DOHH2 (cell line): Measurements from ENCODE around the gene IL6R.

ENCODE experiments used
- H3F3A ChIP-seq: fragments of 200-600 bp; sonication (generic), shearing (Covaris generic); 2 replicates; pipeline ENCODE4 v1.6.0; 2016; ENCODE audit warnings: antibody characterized with exemption, mild to moderate bottlenecking; ENCODE audit not compliant: control insufficient read depth, insufficient read depth
- H3K27ac ChIP-seq: fragments of 200-600 bp; sonication (generic); 2 replicates; pipeline ENCODE4 v1.5.1; 2014; ENCODE audit warnings: low read depth, mild to moderate bottlenecking, low read length, moderate library complexity
- H3K27me3 ChIP-seq: fragments of 200-600 bp; sonication (generic); 2 replicates; pipeline ENCODE4 v1.6.1; 2014; ENCODE audit warnings: mild to moderate bottlenecking, low read length, mixed read lengths; ENCODE audit not compliant: control insufficient read depth
- H3K36me3 ChIP-seq: fragments of 200-600 bp; sonication (generic); 2 replicates; pipeline ENCODE4 v1.6.1; 2014; ENCODE audit warnings: mild to moderate bottlenecking, low read length, moderate library complexity, mixed read lengths; ENCODE audit not compliant: control insufficient read depth
- H3K4me1 ChIP-seq: fragments of 200-600 bp; sonication (generic); 2 replicates; pipeline ENCODE4 v1.6.1; 2014; ENCODE audit warnings: mild to moderate bottlenecking, low read length, mixed read lengths; ENCODE audit not compliant: control insufficient read depth
- H3K4me2 ChIP-seq: fragments of 200-600 bp; sonication (generic); 2 replicates; pipeline ENCODE4 v1.6.0; 2014; ENCODE audit warnings: mild to moderate bottlenecking, low read length, moderate library complexity
- H3K4me3 ChIP-seq: fragments of 200-600 bp; sonication (generic); 2 replicates; pipeline ENCODE4 v1.5.1; 2014; ENCODE audit warnings: mild to moderate bottlenecking, low read length, mixed read lengths
- H3K79me2 ChIP-seq: fragments of 200-600 bp; sonication (generic); 2 replicates; pipeline ENCODE4 v1.6.1; 2014; ENCODE audit warnings: mild to moderate bottlenecking, low read length, mixed read lengths; ENCODE audit not compliant: control insufficient read depth
- H3K9me2 ChIP-seq: fragments of 200-600 bp; sonication (generic); replicated peaks from 2 replicates; pipeline ENCODE4 v1.6.1; 2014; ENCODE audit warnings: mild to moderate bottlenecking, low read length, mixed read lengths; ENCODE audit not compliant: control insufficient read depth
- H3K9me3 ChIP-seq: fragments of 200-600 bp; sonication (generic); 2 replicates; pipeline ENCODE4 v1.6.1; 2014; ENCODE audit warnings: antibody characterized with exemption, low read length, mixed read lengths; ENCODE audit not compliant: control insufficient read depth, insufficient read depth
- H4K20me1 ChIP-seq: fragments of 200-600 bp; sonication (generic); 2 replicates; pipeline ENCODE4 v1.6.0; 2014; ENCODE audit warnings: low read depth, mild to moderate bottlenecking, antibody characterized with exemption, low read length, moderate library complexity; ENCODE audit not compliant: control insufficient read depth, insufficient read depth
- CTCF ChIP-seq: fragments of 200-600 bp; sonication (generic); IDR thresholded peaks from one replicate; pipeline ENCODE4 v1.5.1; 2014; ENCODE audit warnings: antibody characterized with exemption, mild to moderate bottlenecking, low read depth, low read length; ENCODE audit not compliant: poor library complexity, severe bottlenecking
- EZH2phosphoT487 ChIP-seq: fragments of 200-600 bp; sonication (generic); IDR thresholded peaks from 2 replicates; pipeline ENCODE4 v1.6.1; 2017; ENCODE audit warnings: borderline replicate concordance, mild to moderate bottlenecking, antibody characterized with exemption, low read length, moderate library complexity, mixed read lengths

IL6R gene

GRCh38 chr1:154466206-154466605 lies 61.1 kb downstream of the IL6R start:
- Histone ChIP-seq H3K4me3 (no peak overlapping the region), H3K9me3 (no peaks in the 10 kb centered on the region), H3K79me2 (no peaks in the 10 kb centered on the region), H3K9me2 (no peaks in the 10 kb centered on the region), H3F3A (no peaks in the 10 kb centered on the region), H3K4me2 (no peak overlapping the region), H3K27ac (no peak overlapping the region), H3K27me3 (peaks cover 23% of the 10 kb centered on the region), H3K36me3 (no peaks in the 10 kb centered on the region), H3K4me1 (no peaks in the 10 kb centered on the region), H4K20me1 (no peaks in the 10 kb centered on the region)
- no peak for TF ChIP-seq EZH2phosphoT487
- TF ChIP-seq CTCF: no peak

- Histone ChIP-seq H3K4me2 (no peak overlapping the region), H3K4me3 (no peak overlapping the region), H3K9me2 (no peaks in the 10 kb centered on the region), H3K27ac (no peak overlapping the region), H3K36me3 (no peaks in the 10 kb centered on the region), H4K20me1 (no peaks in the 10 kb centered on the region), H3F3A (no peaks in the 10 kb centered on the region), H3K27me3 (peaks cover 23% of the 10 kb centered on the region), H3K79me2 (no peaks in the 10 kb centered on the region), H3K9me3 (no peaks in the 10 kb centered on the region), H3K4me1 (no peaks in the 10 kb centered on the region)
- TF ChIP-seq EZH2phosphoT487 (no peak), CTCF (no peak)
Observed at GRCh38 chr1:154466921-154467417, 61.8 kb downstream of the IL6R start.

GRCh38 chr1:154467434-154468102 lies 62.4 kb downstream of the IL6R start:
- Histone ChIP-seq H3K27ac (no peak overlapping the region), H3K36me3 (no peaks in the 10 kb centered on the region), H3K4me1 (no peaks in the 10 kb centered on the region), H3K4me2 (no peak overlapping the region), H4K20me1 (no peaks in the 10 kb centered on the region), H3K4me3 (no peak overlapping the region), H3K27me3 (peaks cover 23% of the 10 kb centered on the region), H3K9me2 (no peaks in the 10 kb centered on the region), H3F3A (no peaks in the 10 kb centered on the region), H3K79me2 (no peaks in the 10 kb centered on the region), H3K9me3 (no peaks in the 10 kb centered on the region)
- no peak for TF ChIP-seq CTCF
- TF ChIP-seq EZH2phosphoT487: no peak
